Hepatocyte (in vitro differentiated cells): ENCODE results near the gene BANK1.

Source experiments
- CTCF ChIP-seq: fragments of 200-600 bp; sonication (generic); IDR thresholded peaks from 2 replicates; pipeline ENCODE4 v1.5.1; 2016; ENCODE audit warnings: antibody characterized with exemption, mild to moderate bottlenecking; ENCODE audit not compliant: poor library complexity
- EZH2 ChIP-seq: fragments of 200-600 bp; sonication (generic); IDR thresholded peaks from 2 replicates; pipeline ENCODE4 v1.6.1; 2016; ENCODE audit warnings: antibody characterized with exemption, mild to moderate bottlenecking, borderline replicate concordance

GRCh38 chr4:101970547-101971155 is 180.1 kb downstream of the BANK1 start:
- TF ChIP-seq EZH2: no peak
- TF ChIP-seq CTCF: no peak
